Subcutaneous adipose tissue (tissue), 4 donors: ENCODE results near the gene FH. TPM values are rescaled to one million over a fixed set of nuclear protein-coding genes. Genes with fewer than 3 reads are reported as not detected.

Experiments
- CTCF ChIP-seq: fragments of 450-650 bp; IDR thresholded peaks from one replicate; pipeline ENCODE4 v1.5.1; 2016; ENCODE audit warnings: low read depth, mild to moderate bottlenecking, control low read depth, antibody characterized with exemption, moderate library complexity
- total RNA-seq, 4 donors: library from RNA; depleted of rRNA; stranded (reverse); fragments of >200 nt; gene quantifications; one replicate each; pipeline ENCODE4 v1.1.0, GENCODE V29; 2016

FH gene
- total RNA-seq, 4 donors from 2014 or later: 36.9 to 56.3 (median 45.2) TPM

GRCh38 chr1:241456743-241457142 lies 62.8 kb downstream of the FH start:
- no peak for TF ChIP-seq CTCF

- no peak for TF ChIP-seq CTCF
Measured at GRCh38 chr1:241453732-241454131, 65.8 kb downstream of the FH start.

GRCh38 chr1:241451956-241452355 lies 67.6 kb downstream of the FH start:
- TF ChIP-seq CTCF: no peak

Other genes starting within 250 kb of the FH start
- gene RGS7, start 162.6 kb downstream of the FH start, total RNA-seq: not detected
- gene KMO, start 12.6 kb upstream of the FH start, total RNA-seq: 10 to 100 TPM in 1 of 4 donors, 1 to 10 TPM in 2, under 1 TPM in 1; 0.38 to 15.8 (median 3.0) TPM
- 10 to 100 TPM in 2 of 4 donors, 1 to 10 TPM in 2; 6.2 to 13.0 (median 9.4) TPM for gene CHML, start 120.6 kb upstream of the FH start, total RNA-seq
- 10 to 100 TPM in 3 of 4 donors, 1 to 10 TPM in 1; 9.5 to 48.1 (median 14.0) TPM for gene OPN3, start 120.6 kb upstream of the FH start, total RNA-seq
- not detected for gene WDR64, start 132.5 kb upstream of the FH start, total RNA-seq